Hepatocyte (in vitro differentiated cells): Measurements from ENCODE around the gene FLVCR1.
A peak's percentile ranks its signal among the peaks of the same experiment; 100 is the strongest.

Experiments
- EZH2 ChIP-seq: fragments of 200-600 bp; sonication (generic); IDR thresholded peaks from 2 replicates; pipeline ENCODE4 v1.6.1; 2016; ENCODE audit warnings: antibody characterized with exemption, mild to moderate bottlenecking, borderline replicate concordance
- EZH2phosphoT487 ChIP-seq: fragments of 200-600 bp; sonication (generic); IDR thresholded peaks from one replicate; pipeline ENCODE4 v1.6.1; 2018; ENCODE audit warnings: antibody characterized with exemption, mild to moderate bottlenecking, low read depth, moderate library complexity; ENCODE audit not compliant: unreplicated experiment, severe bottlenecking
- TF ChIP-seq, protein P1 (sequence below): fragments of 200-600 bp; sonication (generic); IDR thresholded peaks from 2 replicates; pipeline ENCODE4 v1.5.1; 2016; ENCODE audit warnings: antibody characterized with exemption, mild to moderate bottlenecking; ENCODE audit not compliant: poor library complexity

DNA sequence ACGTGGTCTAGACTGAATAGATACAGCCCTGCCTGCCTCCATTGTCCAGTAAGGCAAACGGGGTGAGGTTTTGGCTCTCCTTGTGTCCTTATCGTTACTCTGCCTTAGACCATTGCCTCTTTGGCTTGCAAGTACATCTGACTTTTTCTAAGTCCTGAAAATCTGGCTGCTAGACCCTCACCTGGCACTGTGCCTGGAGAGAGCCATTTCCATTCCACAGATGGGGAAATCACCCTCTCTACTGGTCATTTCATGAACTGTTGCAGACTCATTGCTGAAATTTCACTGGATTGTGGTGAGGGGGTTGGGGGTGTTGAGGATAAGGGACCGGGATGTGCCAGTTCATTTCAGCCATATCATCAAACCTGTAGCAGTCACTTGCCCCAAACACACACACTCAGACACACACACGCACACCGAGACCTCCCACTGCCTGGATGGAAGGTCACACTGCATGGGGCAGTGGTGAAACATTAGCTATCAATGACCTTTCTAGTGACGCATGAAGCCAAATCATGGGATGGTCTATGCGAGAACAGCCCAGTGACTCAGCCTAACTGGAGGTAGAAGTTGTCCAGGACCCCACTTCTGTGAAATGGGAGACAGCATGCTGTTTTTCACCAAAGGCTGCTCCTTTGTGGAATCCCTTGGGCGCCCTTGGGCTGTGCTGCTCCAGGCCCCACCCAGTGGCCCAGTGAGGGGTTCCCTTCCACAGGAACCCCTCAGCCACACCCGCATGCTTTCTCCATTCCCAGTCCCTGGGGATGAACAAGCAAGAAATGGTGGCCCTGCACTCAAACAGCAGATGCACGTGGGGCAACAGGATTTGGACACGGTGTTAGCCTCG lies 57.4 kb downstream of the FLVCR1 start:
- TF ChIP-seq, protein P1, sequence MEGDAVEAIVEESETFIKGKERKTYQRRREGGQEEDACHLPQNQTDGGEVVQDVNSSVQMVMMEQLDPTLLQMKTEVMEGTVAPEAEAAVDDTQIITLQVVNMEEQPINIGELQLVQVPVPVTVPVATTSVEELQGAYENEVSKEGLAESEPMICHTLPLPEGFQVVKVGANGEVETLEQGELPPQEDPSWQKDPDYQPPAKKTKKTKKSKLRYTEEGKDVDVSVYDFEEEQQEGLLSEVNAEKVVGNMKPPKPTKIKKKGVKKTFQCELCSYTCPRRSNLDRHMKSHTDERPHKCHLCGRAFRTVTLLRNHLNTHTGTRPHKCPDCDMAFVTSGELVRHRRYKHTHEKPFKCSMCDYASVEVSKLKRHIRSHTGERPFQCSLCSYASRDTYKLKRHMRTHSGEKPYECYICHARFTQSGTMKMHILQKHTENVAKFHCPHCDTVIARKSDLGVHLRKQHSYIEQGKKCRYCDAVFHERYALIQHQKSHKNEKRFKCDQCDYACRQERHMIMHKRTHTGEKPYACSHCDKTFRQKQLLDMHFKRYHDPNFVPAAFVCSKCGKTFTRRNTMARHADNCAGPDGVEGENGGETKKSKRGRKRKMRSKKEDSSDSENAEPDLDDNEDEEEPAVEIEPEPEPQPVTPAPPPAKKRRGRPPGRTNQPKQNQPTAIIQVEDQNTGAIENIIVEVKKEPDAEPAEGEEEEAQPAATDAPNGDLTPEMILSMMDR: peak; percentile 70
- TF ChIP-seq EZH2 (no peak), EZH2phosphoT487 (no peak)
